Measurements from ENCODE around the gene SH3RF2.

SH3RF2 gene

DNA sequence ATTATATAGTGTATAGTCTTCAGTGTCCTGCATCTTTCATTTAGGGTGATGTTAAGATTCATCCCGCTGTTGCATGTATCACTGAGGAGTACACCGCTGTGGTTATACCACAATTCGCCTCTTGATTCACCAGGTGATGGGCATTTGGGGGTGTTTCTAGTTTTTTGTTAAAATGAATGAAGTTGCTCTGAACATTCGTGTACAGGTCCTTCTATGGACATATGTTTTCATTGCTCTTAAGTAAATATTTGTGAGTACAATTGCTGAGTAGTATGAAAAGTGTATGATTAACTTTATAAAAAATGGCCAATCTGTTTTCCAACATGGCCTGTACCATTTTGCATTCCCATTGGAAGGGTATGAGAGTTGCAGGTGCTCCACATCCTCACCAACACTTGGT, 107.3 kb downstream of the SH3RF2 start:
- H3K9me2 ChIP-seq (ENCODE audit: low read depth, low read length): no peaks in the 10 kb centered on the region
- no peaks in the 10 kb centered on the region for H3K4me1 ChIP-seq (ENCODE audit: insufficient read depth, low read length, severe bottlenecking)
- H4K20me1 ChIP-seq (ENCODE audit: insufficient read depth, low read length): no peaks in the 10 kb centered on the region
- H3K79me2 ChIP-seq (ENCODE audit: insufficient read depth, low read length): no peaks in the 10 kb centered on the region
- TF ChIP-seq, protein P1, sequence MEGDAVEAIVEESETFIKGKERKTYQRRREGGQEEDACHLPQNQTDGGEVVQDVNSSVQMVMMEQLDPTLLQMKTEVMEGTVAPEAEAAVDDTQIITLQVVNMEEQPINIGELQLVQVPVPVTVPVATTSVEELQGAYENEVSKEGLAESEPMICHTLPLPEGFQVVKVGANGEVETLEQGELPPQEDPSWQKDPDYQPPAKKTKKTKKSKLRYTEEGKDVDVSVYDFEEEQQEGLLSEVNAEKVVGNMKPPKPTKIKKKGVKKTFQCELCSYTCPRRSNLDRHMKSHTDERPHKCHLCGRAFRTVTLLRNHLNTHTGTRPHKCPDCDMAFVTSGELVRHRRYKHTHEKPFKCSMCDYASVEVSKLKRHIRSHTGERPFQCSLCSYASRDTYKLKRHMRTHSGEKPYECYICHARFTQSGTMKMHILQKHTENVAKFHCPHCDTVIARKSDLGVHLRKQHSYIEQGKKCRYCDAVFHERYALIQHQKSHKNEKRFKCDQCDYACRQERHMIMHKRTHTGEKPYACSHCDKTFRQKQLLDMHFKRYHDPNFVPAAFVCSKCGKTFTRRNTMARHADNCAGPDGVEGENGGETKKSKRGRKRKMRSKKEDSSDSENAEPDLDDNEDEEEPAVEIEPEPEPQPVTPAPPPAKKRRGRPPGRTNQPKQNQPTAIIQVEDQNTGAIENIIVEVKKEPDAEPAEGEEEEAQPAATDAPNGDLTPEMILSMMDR (IDR thresholded peaks at IDR 0.05; ENCODE audit: low read length): no peak
- no peak for TF ChIP-seq EZH2 (IDR thresholded peaks at IDR 0.05; ENCODE audit: borderline replicate concordance, low read length)
- no peaks in the 10 kb centered on the region for H3F3A ChIP-seq (ENCODE audit: insufficient read depth, low read length)
- H3K9ac ChIP-seq (ENCODE audit: low read length): no peak overlapping the region
- H3K9me3 ChIP-seq (ENCODE audit: low read length): no peaks in the 10 kb centered on the region
- H3K36me3 ChIP-seq (ENCODE audit: insufficient read depth, low read length): no peaks in the 10 kb centered on the region
- H3K27me3 ChIP-seq (ENCODE audit: insufficient read depth, low read length): no peaks in the 10 kb centered on the region
- H3K4me3 ChIP-seq (ENCODE audit: low read depth, low read length, poor library complexity, severe bottlenecking): no peak overlapping the region
- no peak overlapping the region for H3K27ac ChIP-seq (ENCODE audit: low read depth, low read length, poor library complexity, severe bottlenecking)
- no peak overlapping the region for H2AFZ ChIP-seq (ENCODE audit: low read length)
- H3K4me2 ChIP-seq (ENCODE audit: low read length): no peak overlapping the region

DNA sequence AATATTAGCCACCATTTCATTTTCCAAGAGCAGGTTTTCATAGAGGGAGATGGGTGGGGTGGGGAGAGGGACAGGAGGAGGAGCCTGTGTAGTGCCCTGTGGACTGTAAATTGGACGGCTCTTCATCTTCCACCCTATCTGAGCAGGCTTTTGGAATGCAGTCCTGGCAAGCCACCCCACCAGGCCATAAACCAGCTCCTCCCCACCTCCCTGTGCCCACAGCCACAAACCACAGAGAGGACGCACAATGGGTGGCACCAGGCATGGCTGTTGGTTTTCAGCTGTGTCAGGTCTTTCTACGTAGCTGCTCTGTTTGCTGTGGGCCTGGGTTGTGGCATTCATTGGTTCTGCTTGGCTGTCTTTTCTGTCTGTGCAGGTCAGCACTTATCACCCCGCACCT, 111.0 kb downstream of the SH3RF2 start:
- H3K36me3 ChIP-seq (ENCODE audit: insufficient read depth, low read length): no peaks in the 10 kb centered on the region
- no peaks in the 10 kb centered on the region for H3K27me3 ChIP-seq (ENCODE audit: insufficient read depth, low read length)
- H4K20me1 ChIP-seq (ENCODE audit: insufficient read depth, low read length): no peaks in the 10 kb centered on the region
- H3K4me3 ChIP-seq (ENCODE audit: low read depth, low read length, poor library complexity, severe bottlenecking): no peak overlapping the region
- no peak overlapping the region for H2AFZ ChIP-seq (ENCODE audit: low read length)
- H3K4me2 ChIP-seq (ENCODE audit: low read length): no peak overlapping the region
- no peaks in the 10 kb centered on the region for H3K9me3 ChIP-seq (ENCODE audit: low read length)
- TF ChIP-seq, protein P1 (IDR thresholded peaks at IDR 0.05; ENCODE audit: low read length): no peak
- TF ChIP-seq EZH2 (IDR thresholded peaks at IDR 0.05; ENCODE audit: borderline replicate concordance, low read length): no peak
- no peak overlapping the region for H3K27ac ChIP-seq (ENCODE audit: low read depth, low read length, poor library complexity, severe bottlenecking)
- H3K9me2 ChIP-seq (ENCODE audit: low read depth, low read length): no peaks in the 10 kb centered on the region
- H3K79me2 ChIP-seq (ENCODE audit: insufficient read depth, low read length): no peaks in the 10 kb centered on the region
- H3K4me1 ChIP-seq (ENCODE audit: insufficient read depth, low read length, severe bottlenecking): no peaks in the 10 kb centered on the region
- no peak overlapping the region for H3K9ac ChIP-seq (ENCODE audit: low read length)
- H3F3A ChIP-seq (ENCODE audit: insufficient read depth, low read length): no peaks in the 10 kb centered on the region

DNA sequence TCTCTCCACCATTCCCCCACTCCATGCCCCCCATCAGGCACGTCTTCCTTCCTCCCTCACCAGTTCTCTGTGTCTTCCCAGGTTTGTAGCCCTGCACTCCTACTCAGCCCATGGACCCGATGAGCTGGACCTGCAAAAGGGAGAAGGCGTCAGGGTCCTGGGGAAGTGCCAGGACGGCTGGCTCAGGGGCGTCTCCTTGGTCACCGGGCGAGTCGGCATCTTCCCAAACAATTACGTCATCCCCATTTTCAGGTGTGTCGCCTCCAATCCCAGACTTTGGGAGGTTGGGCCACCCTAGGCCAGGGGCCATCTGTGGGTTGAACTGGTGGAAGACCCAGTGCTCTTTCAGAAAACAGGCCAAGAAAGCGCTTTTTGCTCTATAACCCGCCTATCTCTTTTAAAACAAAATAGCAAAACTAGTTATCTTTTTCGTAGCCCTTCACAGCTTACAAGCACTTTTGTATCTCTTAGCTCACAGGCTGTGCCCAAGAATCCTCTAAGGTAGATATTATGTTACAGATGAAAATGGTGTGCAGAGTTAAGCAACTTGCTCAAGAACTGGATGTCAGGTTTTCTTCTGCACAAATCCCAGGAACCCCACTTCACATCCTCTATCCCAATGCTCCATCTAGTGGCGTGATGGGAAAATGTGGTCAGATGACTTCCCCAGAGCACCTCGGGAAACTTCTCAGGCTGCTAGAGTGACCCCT, 112.8 kb downstream of the SH3RF2 start:
- H3K36me3 ChIP-seq (ENCODE audit: insufficient read depth, low read length): no peaks in the 10 kb centered on the region

More for the DNA sequence above, 112.8 kb downstream of the SH3RF2 start:
- no peaks in the 10 kb centered on the region for H3K27me3 ChIP-seq (ENCODE audit: insufficient read depth, low read length)
- no peaks in the 10 kb centered on the region for H3K9me3 ChIP-seq (ENCODE audit: low read length)
- TF ChIP-seq, protein P1 (IDR thresholded peaks at IDR 0.05; ENCODE audit: low read length): peak; percentile 48; the same call in 1 of the 2 replicates
- no peak for TF ChIP-seq EZH2 (IDR thresholded peaks at IDR 0.05; ENCODE audit: borderline replicate concordance, low read length)
- H3F3A ChIP-seq (ENCODE audit: insufficient read depth, low read length): no peaks in the 10 kb centered on the region
- H3K4me3 ChIP-seq (ENCODE audit: low read depth, low read length, poor library complexity, severe bottlenecking): no peak overlapping the region
- H3K4me2 ChIP-seq (ENCODE audit: low read length): no peak overlapping the region
- no peaks in the 10 kb centered on the region for H3K79me2 ChIP-seq (ENCODE audit: insufficient read depth, low read length)
- no peak overlapping the region for H2AFZ ChIP-seq (ENCODE audit: low read length)
- no peaks in the 10 kb centered on the region for H3K4me1 ChIP-seq (ENCODE audit: insufficient read depth, low read length, severe bottlenecking)
- no peaks in the 10 kb centered on the region for H4K20me1 ChIP-seq (ENCODE audit: insufficient read depth, low read length)
- H3K27ac ChIP-seq (ENCODE audit: low read depth, low read length, poor library complexity, severe bottlenecking): no peak overlapping the region
- H3K9me2 ChIP-seq (ENCODE audit: low read depth, low read length): no peaks in the 10 kb centered on the region
- no peak overlapping the region for H3K9ac ChIP-seq (ENCODE audit: low read length)

Measured in OCI-LY1 (cell line).